HepG2 (cell line): ENCODE measurements around the gene FZD4. TPM values are rescaled to one million over a fixed set of nuclear protein-coding genes. Genes with fewer than 3 reads are reported as not detected.
A peak's percentile ranks its signal among the peaks of the same experiment; 100 is the strongest.

ENCODE experiments used
- ADNP ChIP-seq: sonication (generic); formaldehyde crosslinking; IDR thresholded peaks from 2 replicates; pipeline ENCODE4 v1.4.0; 2020; ENCODE audit warnings: missing genetic modification reagents
- ELF4 ChIP-seq: sonication (generic); formaldehyde crosslinking; IDR thresholded peaks from 2 replicates; pipeline ENCODE4 v1.5.0; 2020; ENCODE audit warnings: missing genetic modification reagents, mild to moderate bottlenecking, moderate library complexity, borderline replicate concordance
- ETV5 ChIP-seq: IDR thresholded peaks from 2 replicates; pipeline ENCODE4 v1.6.1; 2018; ENCODE audit warnings: missing biosample characterization, missing genetic modification reagents, inconsistent platforms, borderline replicate concordance
- GATA4 ChIP-seq: sonication (generic); IDR thresholded peaks from 2 replicates; pipeline ENCODE4 v1.6.1; 2016; ENCODE audit warnings: antibody characterized with exemption, low read depth, borderline replicate concordance
- GTF3A ChIP-seq: sonication (generic); formaldehyde crosslinking; conservative IDR thresholded peaks from 2 replicates; pipeline ENCODE4 v1.4.0; 2020; ENCODE audit warnings: mild to moderate bottlenecking, missing genetic modification reagents
- HNF1A ChIP-seq, 2 experiments: sonication (generic) in 1 of 2; formaldehyde crosslinking in 1 of 2; IDR thresholded peaks; 2 replicates each; pipeline versions ENCODE4 v1.4.0 to v1.6.1; 2016 to 2020; ENCODE audit warnings: borderline replicate concordance in 1 of 2, low read depth in 1 of 2, mild to moderate bottlenecking in 1 of 2, missing genetic modification reagents in 1 of 2
- MIER2 ChIP-seq: IDR thresholded peaks from 2 replicates; pipeline ENCODE4 v1.6.1; 2016; ENCODE audit warnings: missing biosample characterization, missing genetic modification reagents
- SPEN ChIP-seq: sonication (generic); formaldehyde crosslinking; IDR thresholded peaks from 2 replicates; pipeline ENCODE4 v1.5.1; 2020; ENCODE audit warnings: low read depth, mild to moderate bottlenecking, missing genetic modification reagents
- YEATS2 ChIP-seq: sonication (generic); formaldehyde crosslinking; IDR thresholded peaks from 2 replicates; pipeline ENCODE4 v1.4.0; 2020; ENCODE audit warnings: missing genetic modification reagents, borderline replicate concordance
- ZFAT ChIP-seq: sonication (generic); formaldehyde crosslinking; conservative IDR thresholded peaks from 2 replicates; pipeline ENCODE4 v1.8.1; 2023; ENCODE audit warnings: missing genetic modification reagents, inconsistent platforms
- ZNF124 ChIP-seq: sonication (generic); formaldehyde crosslinking; IDR thresholded peaks from 2 replicates; pipeline ENCODE4 v1.4.0; 2020; ENCODE audit warnings: missing genetic modification reagents
- ZNF574 ChIP-seq: sonication (generic); formaldehyde crosslinking; IDR thresholded peaks from 2 replicates; pipeline ENCODE4 v1.4.0; 2020; ENCODE audit warnings: missing genetic modification reagents
- polyA plus RNA-seq, 8 experiments: library from polyadenylated mRNA; depleted of rRNA in 3 of 8; stranded (reverse) in 7 of 8; unstranded in 1 of 8; fragments of >200 nt; fragmentation: Illumina TruSeq in 4 of 8; extraction: Trizol in 4 of 8; gene quantifications; 2 replicates each; pipeline versions ENCODE4 v1.2.1 to v1.2.3, GENCODE V29; 2011 to 2016; ENCODE audit warnings: low read depth in 4 of 8, missing spikeins in 1 of 8, mixed read lengths in 1 of 8; ENCODE audit not compliant: insufficient read depth in 1 of 8
- total RNA-seq, 5 experiments: library from RNA; depleted of rRNA; stranded (reverse); fragments of >200 nt; fragmentation: Illumina TruSeq; extraction: Trizol; gene quantifications; 2 replicates each; pipeline ENCODE4 v1.2.3, GENCODE V29; 2016; ENCODE audit warnings: low read depth in 1 of 5
- TF ChIP-seq, protein P1 (sequence below): sonication (generic); formaldehyde crosslinking; IDR thresholded peaks from 2 replicates; pipeline ENCODE4 v1.9.0; 2021; ENCODE audit warnings: missing genetic modification reagents, mild to moderate bottlenecking, borderline replicate concordance
- TF ChIP-seq, protein P2 (sequence below): sonication (generic); formaldehyde crosslinking; IDR thresholded peaks from 2 replicates; pipeline ENCODE4 v1.4.0; 2020; ENCODE audit warnings: missing genetic modification reagents

FZD4 gene
- total and polyA plus RNA-seq, 2 of the 13 experiments (the other 11 are each of a cell fraction or from before 2014, with no cell fraction given), result 46.5 to 70.4 TPM

DNA sequence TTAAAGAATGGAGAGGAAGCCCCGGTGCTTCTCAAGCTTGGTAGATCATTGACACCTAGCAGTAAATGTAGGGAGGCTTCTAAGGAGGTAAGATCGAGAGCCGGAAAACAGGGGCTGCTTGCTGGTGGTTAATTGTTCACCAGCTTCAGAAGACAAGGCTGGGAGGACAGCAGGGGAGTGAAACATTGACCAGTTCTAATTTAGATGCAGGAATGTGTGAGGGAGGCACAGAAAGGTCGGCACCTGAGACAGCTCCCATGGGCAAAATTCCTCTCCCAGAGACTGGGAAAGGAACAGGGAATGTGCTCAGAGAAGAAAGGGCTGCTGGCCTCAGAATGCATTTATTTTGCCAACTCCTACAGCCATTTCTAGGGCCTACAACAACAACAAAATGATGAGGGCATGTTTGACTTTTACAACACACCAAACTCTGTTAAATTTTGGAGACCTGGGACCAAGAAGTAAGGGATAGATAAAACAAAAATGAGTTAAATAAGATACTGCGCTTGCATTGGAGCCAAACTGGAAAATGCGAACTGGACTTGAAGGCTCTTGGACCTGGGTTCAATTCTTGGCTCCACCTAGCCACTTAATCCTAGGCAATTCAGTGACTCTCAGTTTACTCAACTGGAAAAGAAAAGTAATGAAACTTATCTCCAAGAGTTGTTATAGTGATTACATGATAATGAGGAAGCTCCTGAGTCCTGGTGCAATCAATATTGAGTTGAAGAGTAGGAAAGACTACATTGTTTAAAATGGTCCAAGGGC, 31.0 kb downstream of the FZD4 start (continued):
- TF ChIP-seq, protein P1, sequence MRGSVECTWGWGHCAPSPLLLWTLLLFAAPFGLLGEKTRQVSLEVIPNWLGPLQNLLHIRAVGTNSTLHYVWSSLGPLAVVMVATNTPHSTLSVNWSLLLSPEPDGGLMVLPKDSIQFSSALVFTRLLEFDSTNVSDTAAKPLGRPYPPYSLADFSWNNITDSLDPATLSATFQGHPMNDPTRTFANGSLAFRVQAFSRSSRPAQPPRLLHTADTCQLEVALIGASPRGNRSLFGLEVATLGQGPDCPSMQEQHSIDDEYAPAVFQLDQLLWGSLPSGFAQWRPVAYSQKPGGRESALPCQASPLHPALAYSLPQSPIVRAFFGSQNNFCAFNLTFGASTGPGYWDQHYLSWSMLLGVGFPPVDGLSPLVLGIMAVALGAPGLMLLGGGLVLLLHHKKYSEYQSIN (CRISPR knock-in tag), result no peak
- TF ChIP-seq GTF3A (CRISPR knock-in tag) (no peak), ZNF574 (CRISPR knock-in tag) (0 out of 2 replicates have a peak, but pooled peaks have one; percentile 36), ZFAT (no peak), GATA4 (no peak), ZNF124 (CRISPR knock-in tag) (0 out of 2 replicates have a peak, but pooled peaks have one; percentile 48), ADNP (no peak), SPEN (CRISPR knock-in tag) (no peak), HNF1A (IDR thresholded peaks at IDR 0.05; ENCODE audit: low read depth) (peak; percentile 52), HNF1A (CRISPR knock-in tag; IDR thresholded peaks at IDR 0.05; ENCODE audit: borderline replicate concordance) (no peak), MIER2 (CRISPR knock-in tag) (peak; percentile 98), YEATS2 (CRISPR knock-in tag) (0 out of 2 replicates have a peak, but pooled peaks have one; percentile 28), ELF4 (CRISPR knock-in tag) (no peak), ETV5 (CRISPR knock-in tag) (peak; percentile 42; the same call in 1 of the 2 replicates)
- TF ChIP-seq, protein P2, sequence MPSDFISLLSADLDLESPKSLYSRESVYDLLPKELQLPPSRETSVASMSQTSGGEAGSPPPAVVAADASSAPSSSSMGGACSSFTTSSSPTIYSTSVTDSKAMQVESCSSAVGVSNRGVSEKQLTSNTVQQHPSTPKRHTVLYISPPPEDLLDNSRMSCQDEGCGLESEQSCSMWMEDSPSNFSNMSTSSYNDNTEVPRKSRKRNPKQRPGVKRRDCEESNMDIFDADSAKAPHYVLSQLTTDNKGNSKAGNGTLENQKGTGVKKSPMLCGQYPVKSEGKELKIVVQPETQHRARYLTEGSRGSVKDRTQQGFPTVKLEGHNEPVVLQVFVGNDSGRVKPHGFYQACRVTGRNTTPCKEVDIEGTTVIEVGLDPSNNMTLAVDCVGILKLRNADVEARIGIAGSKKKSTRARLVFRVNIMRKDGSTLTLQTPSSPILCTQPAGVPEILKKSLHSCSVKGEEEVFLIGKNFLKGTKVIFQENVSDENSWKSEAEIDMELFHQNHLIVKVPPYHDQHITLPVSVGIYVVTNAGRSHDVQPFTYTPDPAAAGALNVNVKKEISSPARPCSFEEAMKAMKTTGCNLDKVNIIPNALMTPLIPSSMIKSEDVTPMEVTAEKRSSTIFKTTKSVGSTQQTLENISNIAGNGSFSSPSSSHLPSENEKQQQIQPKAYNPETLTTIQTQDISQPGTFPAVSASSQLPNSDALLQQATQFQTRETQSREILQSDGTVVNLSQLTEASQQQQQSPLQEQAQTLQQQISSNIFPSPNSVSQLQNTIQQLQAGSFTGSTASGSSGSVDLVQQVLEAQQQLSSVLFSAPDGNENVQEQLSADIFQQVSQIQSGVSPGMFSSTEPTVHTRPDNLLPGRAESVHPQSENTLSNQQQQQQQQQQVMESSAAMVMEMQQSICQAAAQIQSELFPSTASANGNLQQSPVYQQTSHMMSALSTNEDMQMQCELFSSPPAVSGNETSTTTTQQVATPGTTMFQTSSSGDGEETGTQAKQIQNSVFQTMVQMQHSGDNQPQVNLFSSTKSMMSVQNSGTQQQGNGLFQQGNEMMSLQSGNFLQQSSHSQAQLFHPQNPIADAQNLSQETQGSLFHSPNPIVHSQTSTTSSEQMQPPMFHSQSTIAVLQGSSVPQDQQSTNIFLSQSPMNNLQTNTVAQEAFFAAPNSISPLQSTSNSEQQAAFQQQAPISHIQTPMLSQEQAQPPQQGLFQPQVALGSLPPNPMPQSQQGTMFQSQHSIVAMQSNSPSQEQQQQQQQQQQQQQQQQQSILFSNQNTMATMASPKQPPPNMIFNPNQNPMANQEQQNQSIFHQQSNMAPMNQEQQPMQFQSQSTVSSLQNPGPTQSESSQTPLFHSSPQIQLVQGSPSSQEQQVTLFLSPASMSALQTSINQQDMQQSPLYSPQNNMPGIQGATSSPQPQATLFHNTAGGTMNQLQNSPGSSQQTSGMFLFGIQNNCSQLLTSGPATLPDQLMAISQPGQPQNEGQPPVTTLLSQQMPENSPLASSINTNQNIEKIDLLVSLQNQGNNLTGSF, result no peak
